H1 (cell line): ENCODE measurements around the gene CDH22. TPM values are rescaled to one million over a fixed set of nuclear protein-coding genes. Genes with fewer than 3 reads are reported as not detected.

Experiments used
- CTBP2 ChIP-seq: IDR thresholded peaks from 2 replicates; pipeline ENCODE4 v1.7.0; 2011; ENCODE audit warnings: borderline replicate concordance, mild to moderate bottlenecking, moderate library complexity, mixed read lengths, low read length; ENCODE audit not compliant: insufficient read depth, insufficient read length
- KDM4A ChIP-seq: IDR thresholded peaks from one replicate; pipeline ENCODE4 v1.7.1; 2012; ENCODE audit warnings: low read depth, mild to moderate bottlenecking, moderate library complexity, low read length, inconsistent platforms; ENCODE audit not compliant: severe bottlenecking
- polyA plus RNA-seq, 7 experiments: library from polyadenylated mRNA; depleted of rRNA in 3 of 7; stranded (reverse) in 5 of 7; unstranded in 2 of 7; fragments of >200 nt in 5 of 7; fragments of 200-250 nt in 2 of 7; gene quantifications; 1 replicate in 5 of 7; 2 replicates in 1 of 7; 4 replicates in 1 of 7; pipeline versions ENCODE4 v1.2.1 to v1.2.3, GENCODE V29; 2011 to 2013; ENCODE audit warnings: missing spikeins in 2 of 7, mixed read lengths in 2 of 7
- total RNA-seq: library from RNA; stranded (reverse); fragmentation: NEBNext Ultra II Directional; extraction: Animal tissue kit (Norgen Biotek cat#: 25700); gene quantifications from 2 replicates; pipeline ENCODE4 v1.2.1, GENCODE V29; 2021
- TF ChIP-seq, protein P1 (sequence below): IDR thresholded peaks from 2 replicates; pipeline ENCODE4 v1.6.1; 2011; ENCODE audit warnings: low read length, improper control_type of control experiment

Gene CDH22
- total and polyA plus RNA-seq, 2 of the 8 experiments (the other 6 are each of a cell fraction or from before 2014, with no cell fraction given), result 0.35 to 0.39 TPM

GRCh38 chr20:46354207-46354555 is 45.9 kb upstream of the CDH22 start (continued):
- TF ChIP-seq KDM4A (no peak), CTBP2 (no peak)
- TF ChIP-seq, protein P1, sequence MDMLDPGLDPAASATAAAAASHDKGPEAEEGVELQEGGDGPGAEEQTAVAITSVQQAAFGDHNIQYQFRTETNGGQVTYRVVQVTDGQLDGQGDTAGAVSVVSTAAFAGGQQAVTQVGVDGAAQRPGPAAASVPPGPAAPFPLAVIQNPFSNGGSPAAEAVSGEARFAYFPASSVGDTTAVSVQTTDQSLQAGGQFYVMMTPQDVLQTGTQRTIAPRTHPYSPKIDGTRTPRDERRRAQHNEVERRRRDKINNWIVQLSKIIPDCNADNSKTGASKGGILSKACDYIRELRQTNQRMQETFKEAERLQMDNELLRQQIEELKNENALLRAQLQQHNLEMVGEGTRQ, result no peak
